Activated naive CD8-positive, alpha-beta T cell treated with anti-CD3 and anti-CD28 coated beads, Interleukin-2, amount 10 ng/mL, durations not matched to agents 7 days and 5 days (primary cell): ENCODE measurements around the gene NUMA1. TPM values are rescaled to one million over a fixed set of nuclear protein-coding genes. Genes with fewer than 3 reads are reported as not detected.

Experiments used
- ATAC-seq: fragments of 150-1000 bp; cut with Tn5 transposase; one replicate; pipeline ENCODE4 v1.10.0; 2021; ENCODE audit warnings: low read depth, moderate library complexity
- POLR2A ChIA-PET: fragments of 350-600 bp; sonication (Branson Sonifier 250); formaldehyde crosslinking; loops from one replicate; lab custom pipeline; 2021; ENCODE audit warnings: antibody characterized with exemption; lab: Charles Lee
- DNase-seq: peaks from one replicate; pipeline ENCODE4 v3.0.0; 2021
- H3K27ac Mint-ChIP-seq: one replicate; pipeline ENCODE4 v1.8.0; 2022; ENCODE audit warnings: mild to moderate bottlenecking, mixed read lengths
- H3K27me3 Mint-ChIP-seq: one replicate; pipeline ENCODE4 v1.8.0; 2022; ENCODE audit warnings: mild to moderate bottlenecking, moderate library complexity, mixed read lengths
- H3K36me3 Mint-ChIP-seq: one replicate; pipeline ENCODE4 v1.8.0; 2021; ENCODE audit warnings: mild to moderate bottlenecking, mixed read lengths
- H3K4me1 Mint-ChIP-seq: one replicate; pipeline ENCODE4 v1.8.0; 2021; ENCODE audit warnings: mixed read lengths
- H3K4me3 Mint-ChIP-seq: one replicate; pipeline ENCODE4 v1.8.0; 2022; ENCODE audit warnings: mild to moderate bottlenecking, moderate library complexity, mixed read lengths
- H3K9me3 Mint-ChIP-seq: one replicate; pipeline ENCODE4 v1.8.0; 2021; ENCODE audit warnings: mixed read lengths
- total RNA-seq, 2 experiments: library from RNA; stranded (reverse); gene quantifications; one replicate each; pipeline ENCODE4 v1.2.3, GENCODE V29; 2021

The NUMA1 gene, protein sequence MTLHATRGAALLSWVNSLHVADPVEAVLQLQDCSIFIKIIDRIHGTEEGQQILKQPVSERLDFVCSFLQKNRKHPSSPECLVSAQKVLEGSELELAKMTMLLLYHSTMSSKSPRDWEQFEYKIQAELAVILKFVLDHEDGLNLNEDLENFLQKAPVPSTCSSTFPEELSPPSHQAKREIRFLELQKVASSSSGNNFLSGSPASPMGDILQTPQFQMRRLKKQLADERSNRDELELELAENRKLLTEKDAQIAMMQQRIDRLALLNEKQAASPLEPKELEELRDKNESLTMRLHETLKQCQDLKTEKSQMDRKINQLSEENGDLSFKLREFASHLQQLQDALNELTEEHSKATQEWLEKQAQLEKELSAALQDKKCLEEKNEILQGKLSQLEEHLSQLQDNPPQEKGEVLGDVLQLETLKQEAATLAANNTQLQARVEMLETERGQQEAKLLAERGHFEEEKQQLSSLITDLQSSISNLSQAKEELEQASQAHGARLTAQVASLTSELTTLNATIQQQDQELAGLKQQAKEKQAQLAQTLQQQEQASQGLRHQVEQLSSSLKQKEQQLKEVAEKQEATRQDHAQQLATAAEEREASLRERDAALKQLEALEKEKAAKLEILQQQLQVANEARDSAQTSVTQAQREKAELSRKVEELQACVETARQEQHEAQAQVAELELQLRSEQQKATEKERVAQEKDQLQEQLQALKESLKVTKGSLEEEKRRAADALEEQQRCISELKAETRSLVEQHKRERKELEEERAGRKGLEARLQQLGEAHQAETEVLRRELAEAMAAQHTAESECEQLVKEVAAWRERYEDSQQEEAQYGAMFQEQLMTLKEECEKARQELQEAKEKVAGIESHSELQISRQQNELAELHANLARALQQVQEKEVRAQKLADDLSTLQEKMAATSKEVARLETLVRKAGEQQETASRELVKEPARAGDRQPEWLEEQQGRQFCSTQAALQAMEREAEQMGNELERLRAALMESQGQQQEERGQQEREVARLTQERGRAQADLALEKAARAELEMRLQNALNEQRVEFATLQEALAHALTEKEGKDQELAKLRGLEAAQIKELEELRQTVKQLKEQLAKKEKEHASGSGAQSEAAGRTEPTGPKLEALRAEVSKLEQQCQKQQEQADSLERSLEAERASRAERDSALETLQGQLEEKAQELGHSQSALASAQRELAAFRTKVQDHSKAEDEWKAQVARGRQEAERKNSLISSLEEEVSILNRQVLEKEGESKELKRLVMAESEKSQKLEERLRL (N-terminal part only)
- 100 to 1,000 TPM; 262 to 263 TPM for total RNA-seq

GRCh38 chr11:72080326-72081183 lies at the start of gene NUMA1, which contains the start of gene LRRC51:
Gene NUMA1 (minus strand): TSS chr11:72080542. CDS start chr11:72035943, 44,599 bp downstream.
Gene LRRC51 (plus strand): TSS chr11:72080850. CDS start chr11:72089084, 8,234 bp downstream.
- Mint-ChIP-seq H3K36me3 (peaks cover 11% of the 10 kb centered on the region), H3K4me3 (peak within 1 kb of the TSS; percentile 87), H3K9me3 (no peaks in the 10 kb centered on the region), H3K27me3 (no peaks in the 10 kb centered on the region), H3K4me1 (peaks cover 47% of the 10 kb centered on the region), H3K27ac (peak within 1 kb of the TSS; percentile 85)
- DNase-seq (peak; percentile 96), ATAC-seq (peak; percentile 96)
- POLR2A ChIA-PET = interaction anchor here (0.6 to 1.6 kb wide), 4 partner anchors 10 to 355 kb away, joined by 3 to 4 read pairs (median 4); partner anchors contain the start of genes RNF121 and XNDC1N

DNA sequence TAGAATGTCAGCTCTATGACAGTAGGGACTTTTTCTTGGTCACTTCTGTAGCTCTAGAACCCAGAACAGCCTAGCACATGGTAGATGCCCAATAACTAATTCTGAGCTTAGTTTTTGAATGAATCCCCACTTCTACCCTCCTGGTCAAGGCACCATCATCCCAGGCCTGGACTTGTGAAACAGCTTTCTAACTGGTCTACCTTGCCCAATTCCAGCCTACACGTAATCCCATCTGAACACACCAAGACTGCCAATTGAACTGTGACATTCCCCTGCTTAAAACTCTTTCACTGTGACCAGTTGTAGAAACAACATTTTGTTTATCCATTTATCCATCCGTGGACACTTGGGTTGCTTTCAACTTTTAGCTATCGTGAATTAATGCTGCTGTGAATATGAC lies 49.0 kb upstream of the NUMA1 start:
- POLR2A ChIA-PET = no interaction called here
- peaks cover 42% of the 10 kb centered on the region for H3K27me3 Mint-ChIP-seq
- no peak overlapping the region for H3K27ac Mint-ChIP-seq
- ATAC-seq (no peak), DNase-seq (no peak)
- H3K9me3 Mint-ChIP-seq = peaks cover 14% of the 10 kb centered on the region
- no peak overlapping the region for H3K4me3 Mint-ChIP-seq
- H3K4me1 Mint-ChIP-seq = no peaks in the 10 kb centered on the region
- H3K36me3 Mint-ChIP-seq = peaks cover 4% of the 10 kb centered on the region

GRCh38 chr11:72127923-72128322 lies 47.6 kb upstream of the NUMA1 start:
- peaks cover 4% of the 10 kb centered on the region for H3K36me3 Mint-ChIP-seq
- no peak overlapping the region for H3K4me3 Mint-ChIP-seq
- DNase-seq (no peak), ATAC-seq (no peak)
- no peaks in the 10 kb centered on the region for H3K4me1 Mint-ChIP-seq
- peaks cover 32% of the 10 kb centered on the region for H3K27me3 Mint-ChIP-seq
- no peak overlapping the region for H3K27ac Mint-ChIP-seq
- POLR2A ChIA-PET = no interaction called here
- peaks cover 14% of the 10 kb centered on the region for H3K9me3 Mint-ChIP-seq

DNA sequence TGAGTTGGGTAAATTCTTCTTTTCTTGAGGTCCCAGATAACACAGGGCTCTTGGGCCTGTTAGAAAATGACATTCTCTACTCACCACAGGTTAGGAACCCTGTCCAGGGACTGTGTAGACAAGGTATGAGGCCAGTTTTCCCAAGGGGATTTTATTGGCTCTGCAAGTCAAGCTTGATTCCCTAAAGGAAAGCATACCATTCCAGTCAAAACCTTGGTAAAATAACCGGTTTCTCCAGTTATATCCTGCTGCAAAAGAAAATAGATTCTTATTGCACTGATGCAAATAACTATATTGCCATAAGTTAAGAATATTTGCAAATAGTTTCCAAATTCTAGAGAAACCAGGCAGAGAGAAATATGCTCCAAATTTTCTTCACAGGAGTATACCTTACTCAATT lies 45.6 kb upstream of the NUMA1 start:
- Mint-ChIP-seq H3K4me1 (no peaks in the 10 kb centered on the region), H3K9me3 (peaks cover 14% of the 10 kb centered on the region)
- POLR2A ChIA-PET = interaction anchor here (1.6 kb wide), 1 partner anchor 13 kb away, joined by 5 read pairs; the partner anchor contains the start of gene ANAPC15

GRCh38 chr11:72124046-72124445 lies 43.7 kb upstream of the NUMA1 start:
- peaks cover 4% of the 10 kb centered on the region for H3K36me3 Mint-ChIP-seq
- ATAC-seq (no peak), DNase-seq (no peak)
- H3K9me3 Mint-ChIP-seq = peaks cover 9% of the 10 kb centered on the region
- POLR2A ChIA-PET = no interaction called here
- H3K4me1 Mint-ChIP-seq = peaks cover 3% of the 10 kb centered on the region
- no peak overlapping the region for H3K27ac Mint-ChIP-seq
- no peak overlapping the region for H3K4me3 Mint-ChIP-seq
- peaks cover 13% of the 10 kb centered on the region for H3K27me3 Mint-ChIP-seq

More for the DNA sequence above, 45.6 kb upstream of the NUMA1 start:
- Mint-ChIP-seq H3K27ac (no peak overlapping the region), H3K4me3 (no peak overlapping the region), H3K36me3 (peaks cover 4% of the 10 kb centered on the region), H3K27me3 (peaks cover 14% of the 10 kb centered on the region)
- DNase-seq (no peak), ATAC-seq (no peak)

- peaks cover 4% of the 10 kb centered on the region for H3K9me3 Mint-ChIP-seq
- H3K4me1 Mint-ChIP-seq = peaks cover 4% of the 10 kb centered on the region
- no peak overlapping the region for H3K4me3 Mint-ChIP-seq
- H3K27ac Mint-ChIP-seq = no peak overlapping the region
- peaks cover 1% of the 10 kb centered on the region for H3K36me3 Mint-ChIP-seq
- peaks cover 9% of the 10 kb centered on the region for H3K27me3 Mint-ChIP-seq
- ATAC-seq (no peak), DNase-seq (no peak)
- POLR2A ChIA-PET = no interaction called here
These were observed 42.8 kb upstream of the NUMA1 start for GRCh38 chr11:72123117-72123653.

GRCh38 chr11:72122607-72123006 lies 42.3 kb upstream of the NUMA1 start:
- Mint-ChIP-seq H3K4me1 (peaks cover 4% of the 10 kb centered on the region), H3K27me3 (peaks cover 3% of the 10 kb centered on the region), H3K36me3 (peaks cover 1% of the 10 kb centered on the region), H3K27ac (no peak overlapping the region), H3K4me3 (no peak overlapping the region), H3K9me3 (peaks cover 1% of the 10 kb centered on the region)
- ATAC-seq (no peak), DNase-seq (no peak)
- POLR2A ChIA-PET = no interaction called here

DNA sequence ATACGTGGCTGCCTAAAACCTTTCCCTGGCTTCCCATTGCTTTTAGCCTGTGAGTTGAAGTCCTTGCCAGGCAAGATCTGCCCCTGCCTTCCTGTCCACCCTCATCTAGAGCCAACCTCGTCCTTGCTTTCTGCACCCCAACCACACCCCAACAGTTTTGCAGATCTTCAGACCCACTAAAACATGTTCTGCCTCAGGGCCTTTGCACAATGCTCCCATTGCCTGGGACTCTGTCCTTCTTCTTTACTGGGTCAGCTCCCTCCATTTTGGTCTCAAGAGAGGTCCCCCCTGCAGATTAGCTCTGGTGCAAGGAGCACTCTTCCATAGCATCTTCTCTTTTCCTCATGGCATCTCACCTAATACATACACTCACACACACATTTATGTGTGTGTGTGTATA lies 40.6 kb upstream of the NUMA1 start:
- H3K27me3 Mint-ChIP-seq = peaks cover 1% of the 10 kb centered on the region
- no peak for DNase-seq
- no peak overlapping the region for H3K27ac Mint-ChIP-seq
- peaks cover 5% of the 10 kb centered on the region for H3K4me1 Mint-ChIP-seq
- POLR2A ChIA-PET = no interaction called here
- no peak overlapping the region for H3K4me3 Mint-ChIP-seq
- ATAC-seq = no peak
- H3K9me3 Mint-ChIP-seq = no peaks in the 10 kb centered on the region
- H3K36me3 Mint-ChIP-seq = no peaks in the 10 kb centered on the region

DNA sequence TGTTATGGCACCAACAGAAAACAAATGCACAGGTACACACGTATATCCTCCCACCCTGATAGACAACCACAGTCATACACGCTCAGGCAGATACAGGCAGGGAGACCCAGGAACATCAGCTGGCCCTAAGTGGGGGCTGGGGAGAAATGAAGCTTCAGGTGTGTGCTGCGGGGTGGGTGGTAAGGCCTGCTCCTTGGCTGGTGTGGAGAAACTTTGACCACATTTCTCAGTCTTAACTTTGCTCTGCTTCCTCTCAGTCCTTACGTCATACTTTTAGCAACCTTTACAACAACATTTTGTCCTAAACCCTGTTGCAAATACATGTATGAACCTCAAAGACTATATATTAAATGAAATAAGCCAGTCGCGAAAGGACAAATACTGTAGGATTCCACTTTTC lies 38.9 kb upstream of the NUMA1 start:
- H3K27ac Mint-ChIP-seq = no peak overlapping the region
- POLR2A ChIA-PET = no interaction called here
- peaks cover 5% of the 10 kb centered on the region for H3K4me1 Mint-ChIP-seq
- no peaks in the 10 kb centered on the region for H3K9me3 Mint-ChIP-seq
- H3K27me3 Mint-ChIP-seq = peaks cover 1% of the 10 kb centered on the region
- no peaks in the 10 kb centered on the region for H3K36me3 Mint-ChIP-seq
- ATAC-seq = peak; percentile 50
- H3K4me3 Mint-ChIP-seq = no peak overlapping the region
- DNase-seq = no peak

- peaks cover 23% of the 10 kb centered on the region for H3K4me1 Mint-ChIP-seq
- H3K36me3 Mint-ChIP-seq = no peaks in the 10 kb centered on the region
- H3K4me3 Mint-ChIP-seq = no peak overlapping the region
- H3K27me3 Mint-ChIP-seq = peaks cover 1% of the 10 kb centered on the region
- ATAC-seq (no peak), DNase-seq (no peak)
- peaks cover 2% of the 10 kb centered on the region for H3K9me3 Mint-ChIP-seq
- peak overlapping the region; percentile 4 for H3K27ac Mint-ChIP-seq
- POLR2A ChIA-PET = no interaction called here
These were observed 35.8 kb upstream of the NUMA1 start for GRCh38 chr11:72116019-72116755.

- peaks cover 1% of the 10 kb centered on the region for H3K27me3 Mint-ChIP-seq
- POLR2A ChIA-PET = no interaction called here
- no peak overlapping the region for H3K27ac Mint-ChIP-seq
- DNase-seq = no peak
- no peak for ATAC-seq
- peaks cover 2% of the 10 kb centered on the region for H3K9me3 Mint-ChIP-seq
- no peak overlapping the region for H3K4me3 Mint-ChIP-seq
- peaks cover 28% of the 10 kb centered on the region for H3K4me1 Mint-ChIP-seq
- H3K36me3 Mint-ChIP-seq = peaks cover 2% of the 10 kb centered on the region
These were observed 34.2 kb upstream of the NUMA1 start for GRCh38 chr11:72114570-72114969.
